ENCODE measurements around the gene RAVER1. TPM values are rescaled to one million over a fixed set of nuclear protein-coding genes. Genes with fewer than 3 reads are reported as not detected.
A peak's percentile ranks its signal among the peaks of the same experiment; 100 is the strongest.
"Not testable (repeated sequence)": the region's sequence is repeated elsewhere in the genome, so short reads cannot be mapped to it uniquely, and the experiment has no call there.

Gene RAVER1
- total and polyA plus RNA-seq, 9 of the 15 experiments (the other 6 are each of a cell fraction or from before 2014, with no cell fraction given) = 0.06 to 113 (median 7.0) TPM

DNA sequence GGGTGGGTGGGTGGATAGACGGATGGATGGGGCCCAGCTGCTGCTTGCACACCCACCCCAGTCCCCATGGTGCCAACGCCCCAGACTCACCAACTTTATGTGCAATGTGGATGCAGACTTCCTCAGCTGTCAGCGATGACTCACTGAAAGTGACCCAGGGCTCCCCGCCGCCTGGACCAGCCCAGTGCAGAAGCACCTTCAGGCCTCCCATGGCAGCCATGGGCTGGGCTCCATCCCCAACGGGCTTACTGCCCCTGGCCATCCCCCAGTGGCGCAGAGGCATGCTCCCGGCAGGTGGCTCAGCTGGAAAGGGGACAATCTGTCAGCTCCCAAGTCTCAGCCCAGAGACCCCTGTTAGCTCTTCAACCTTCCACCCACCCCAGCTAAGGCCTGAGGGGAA lies 44.8 kb upstream of the RAVER1 start:
- FAIRE-seq = no peak

DNA sequence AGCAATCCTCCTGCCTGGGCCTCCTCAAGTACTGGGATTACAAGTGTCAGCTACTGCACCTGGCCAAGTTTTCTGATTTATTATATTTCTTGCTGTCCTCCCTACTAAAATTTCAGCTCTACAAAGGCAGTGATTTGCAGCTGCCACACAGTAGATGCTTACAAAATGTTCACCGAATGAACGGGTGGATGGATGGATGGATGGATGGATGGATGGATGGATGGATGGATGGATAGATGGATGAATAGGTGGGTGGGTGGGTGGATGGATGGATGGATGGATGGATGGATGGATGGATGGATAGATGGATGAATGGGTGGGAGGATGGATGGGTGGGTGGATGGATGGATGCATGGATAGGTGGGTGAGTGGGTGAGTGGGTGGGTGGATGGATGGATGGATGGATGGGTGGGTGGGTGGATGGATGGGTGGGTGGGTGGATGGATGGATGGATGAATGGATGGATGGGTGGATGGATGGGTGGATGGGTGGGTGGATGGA lies 43.9 kb upstream of the RAVER1 start:
- not testable (repeated sequence) for BruUV-seq (replicated peaks)

More for the DNA sequence above, 44.8 kb upstream of the RAVER1 start:
- no peak for TF ChIP-seq TCF7L2 (IDR thresholded peaks at IDR 0.05; ENCODE audit: low read depth, low read length)
- ATAC-seq = no peak
- no peaks in the 10 kb centered on the region for H4K20me1 ChIP-seq (replicated peaks; ENCODE audit: control insufficient read depth, insufficient read depth, low read length)
- H3K79me2 ChIP-seq (ENCODE audit: control insufficient read depth, insufficient read depth, low read length) = peaks cover 28% of the 10 kb centered on the region
- H3K9ac ChIP-seq (ENCODE audit: insufficient read depth in 1 of 2, low read depth in 2 of 2, low read length in 2 of 2) = peak overlapping the region in 1 of 2 experiments; percentile 74; a peak in 1 of 4 replicates
- H3K36me3 ChIP-seq (ENCODE audit: control insufficient read depth, insufficient read depth, low read length) = peaks cover 27% of the 10 kb centered on the region
- DNase-seq (ENCODE audit: extremely low read depth in 1 of 4, low spot score in 3 of 4) = no peak
- ChIA-PET POLR2A (interaction anchor here (0.9 to 1.1 kb wide), 2 partner anchors 16 to 88 kb away, joined by 3 to 4 read pairs; partner anchors contain the start of gene ICAM5), CTCF (ENCODE audit: low intra/inter-chr PET ratio) (no interaction called here)
- H3K9me1 ChIP-seq (ENCODE audit: control insufficient read depth, insufficient read depth, low read length) = no peaks in the 10 kb centered on the region
- in situ Hi-C loops (cut with MboI) (no loop called here), intact Hi-C loops (cut with micrococcal nuclease) (no loop called here)
- H3K27ac ChIP-seq (ENCODE audit: extremely low read depth, low read depth, low read length) = no peak overlapping the region
- H2AFZ ChIP-seq (ENCODE audit: low read depth, low read length) = no peak overlapping the region
- H3K4me2 ChIP-seq (ENCODE audit: insufficient read depth, low read length) = no peak overlapping the region
- no peaks in the 10 kb centered on the region for H3K9me3 ChIP-seq (replicated peaks; ENCODE audit: control insufficient read depth, insufficient read depth, low read depth, low read length)
- no peaks in the 10 kb centered on the region for H3K27me3 ChIP-seq (ENCODE audit: control insufficient read depth in 2 of 2, insufficient read depth in 2 of 2, low read length in 2 of 2)
- no TSS peak for BruUV-seq (replicated peaks)
- peaks cover 8 to 18% of the 10 kb centered on the region in 2 experiments; a peak in 4 of 5 replicates for H3K4me1 ChIP-seq (replicated peaks in 1 of 2; ENCODE audit: control insufficient read depth in 2 of 2, insufficient read depth in 2 of 2, low read length in 2 of 2)
- no peak overlapping the region for H3K4me3 ChIP-seq
- 95% methylated on average over 4 of the region's 8 CpGs for WGBS (ENCODE audit: insufficient coverage, low coverage, missing lambda C conversion rate)

More for the DNA sequence above, 43.9 kb upstream of the RAVER1 start:
- in situ Hi-C loops (cut with MboI); H3K9ac ChIP-seq (ENCODE audit: insufficient read depth in 1 of 2, low read depth in 2 of 2, low read length in 2 of 2); intact Hi-C loops (cut with micrococcal nuclease); H2AFZ ChIP-seq (ENCODE audit: low read depth, low read length); H4K20me1 ChIP-seq (replicated peaks; ENCODE audit: control insufficient read depth, insufficient read depth, low read length); H3K9me1 ChIP-seq (ENCODE audit: control insufficient read depth, insufficient read depth, low read length); POLR2A ChIA-PET; FAIRE-seq; CTCF ChIA-PET (ENCODE audit: low intra/inter-chr PET ratio); DNase-seq (ENCODE audit: extremely low read depth in 1 of 4, low spot score in 3 of 4); H3K4me2 ChIP-seq (ENCODE audit: insufficient read depth, low read length); H3K4me3 ChIP-seq; H3K9me3 ChIP-seq (replicated peaks; ENCODE audit: control insufficient read depth, insufficient read depth, low read depth, low read length); H3K27me3 ChIP-seq (ENCODE audit: control insufficient read depth in 2 of 2, insufficient read depth in 2 of 2, low read length in 2 of 2); ATAC-seq; H3K27ac ChIP-seq (ENCODE audit: extremely low read depth, low read depth, low read length): not testable (repeated sequence)
- H3K79me2 ChIP-seq (ENCODE audit: control insufficient read depth, insufficient read depth, low read length) = peaks cover 28% of the 10 kb centered on the region
- H3K4me1 ChIP-seq (replicated peaks in 1 of 2; ENCODE audit: control insufficient read depth in 2 of 2, insufficient read depth in 2 of 2, low read length in 2 of 2) = peaks cover 8 to 18% of the 10 kb centered on the region in 2 experiments; a peak in 4 of 5 replicates
- 91% methylated on average over 2 of the region's 2 CpGs for WGBS (ENCODE audit: insufficient coverage, low coverage, missing lambda C conversion rate)
- H3K36me3 ChIP-seq (ENCODE audit: control insufficient read depth, insufficient read depth, low read length) = peaks cover 31% of the 10 kb centered on the region

Measured in K562 (cell line).